ENCODE data around the gene GAS7. TPM values are rescaled to one million over a fixed set of nuclear protein-coding genes. Genes with fewer than 3 reads are reported as not detected.

Gene GAS7
- total and polyA plus RNA-seq, 12 donors: 19.8 to 111 (median 61.8) TPM

GRCh38 chr17:10120109-10120485, 78.3 kb downstream of the GAS7 start:
- Histone ChIP-seq H3K27ac (peak overlapping the region in 8 of 10 donors; percentile 16 to 96 (median 61)), H3K9me3 (no peaks in the 10 kb centered on the region), H3K4me3 (no peak overlapping the region), H3K4me1 (peaks cover 23 to 98% (median 86%) of the 10 kb centered on the region in 9 donors), H3K36me3 (no peaks in the 10 kb centered on the region), H3K27me3 (no peaks in the 10 kb centered on the region)
- WGBS, 2 donors: 69 to 71% methylated on average over 10 of the region's 10 CpGs
- ATAC-seq (no peak), DNase-seq (no peak)
- intact Hi-C loops (cut with DNase I): loop anchor here in 2 of 10 donors (10.0 kb wide), 1 partner anchor 75 kb away; the partner anchor contains the start of gene GAS7 (in 2 of the 2)
- TF ChIP-seq CTCF (IDR thresholded peaks at IDR 0.05): no peak

GRCh38 chr17:10119203-10120108, 79.0 kb downstream of the GAS7 start:
- intact Hi-C loops (cut with DNase I): loop anchor here in 5 of 10 donors (5.0 to 10.0 kb wide), 5 partner anchors 62 to 105 kb away; partner anchors contain the start of gene GAS7 (in 4 of the 5)
- no peaks in the 10 kb centered on the region for H3K36me3 ChIP-seq
- no peaks in the 10 kb centered on the region for H3K27me3 ChIP-seq
- no peak for TF ChIP-seq CTCF (IDR thresholded peaks at IDR 0.05)
- peaks cover 23 to 98% (median 88%) of the 10 kb centered on the region in 9 donors for H3K4me1 ChIP-seq
- DNase-seq (peak in 1 of 2 donors; percentile 52), ATAC-seq (peak in 1 of 8 donors; percentile 0)
- WGBS, 2 donors: 41 to 46% methylated on average over 8 of the region's 8 CpGs
- no peak overlapping the region for H3K4me3 ChIP-seq
- H3K9me3 ChIP-seq: no peaks in the 10 kb centered on the region
- peak overlapping the region in 9 of 10 donors; percentile 39 to 96 (median 60) for H3K27ac ChIP-seq

- intact Hi-C loops (cut with DNase I): loop anchor here in 4 of 10 donors (5.0 to 10.0 kb wide), 5 partner anchors 61 to 106 kb away; partner anchors contain the start of gene GAS7 (in 2 of the 4)
- Histone ChIP-seq H3K9me3 (no peaks in the 10 kb centered on the region), H3K4me1 (peaks cover 19 to 98% (median 87%) of the 10 kb centered on the region in 9 donors)
Measured at GRCh38 chr17:10118788-10119130, 79.6 kb downstream of the GAS7 start.

More at GRCh38 chr17:10118788-10119130, 79.6 kb downstream of the GAS7 start:
- DNase-seq (no peak), ATAC-seq (no peak)
- 74 to 77% methylated on average over 5 of the region's 5 CpGs for WGBS, 2 donors
- Histone ChIP-seq H3K27me3 (no peaks in the 10 kb centered on the region), H3K27ac (peak overlapping the region in 7 of 10 donors; percentile 38 to 96 (median 62)), H3K4me3 (no peak overlapping the region), H3K36me3 (no peaks in the 10 kb centered on the region)
- no peak for TF ChIP-seq CTCF (IDR thresholded peaks at IDR 0.05)

Measured in heart right ventricle (tissue), 16 donors.